ENCODE measurements around the gene B4GALT2.

B4GALT2 gene

DNA sequence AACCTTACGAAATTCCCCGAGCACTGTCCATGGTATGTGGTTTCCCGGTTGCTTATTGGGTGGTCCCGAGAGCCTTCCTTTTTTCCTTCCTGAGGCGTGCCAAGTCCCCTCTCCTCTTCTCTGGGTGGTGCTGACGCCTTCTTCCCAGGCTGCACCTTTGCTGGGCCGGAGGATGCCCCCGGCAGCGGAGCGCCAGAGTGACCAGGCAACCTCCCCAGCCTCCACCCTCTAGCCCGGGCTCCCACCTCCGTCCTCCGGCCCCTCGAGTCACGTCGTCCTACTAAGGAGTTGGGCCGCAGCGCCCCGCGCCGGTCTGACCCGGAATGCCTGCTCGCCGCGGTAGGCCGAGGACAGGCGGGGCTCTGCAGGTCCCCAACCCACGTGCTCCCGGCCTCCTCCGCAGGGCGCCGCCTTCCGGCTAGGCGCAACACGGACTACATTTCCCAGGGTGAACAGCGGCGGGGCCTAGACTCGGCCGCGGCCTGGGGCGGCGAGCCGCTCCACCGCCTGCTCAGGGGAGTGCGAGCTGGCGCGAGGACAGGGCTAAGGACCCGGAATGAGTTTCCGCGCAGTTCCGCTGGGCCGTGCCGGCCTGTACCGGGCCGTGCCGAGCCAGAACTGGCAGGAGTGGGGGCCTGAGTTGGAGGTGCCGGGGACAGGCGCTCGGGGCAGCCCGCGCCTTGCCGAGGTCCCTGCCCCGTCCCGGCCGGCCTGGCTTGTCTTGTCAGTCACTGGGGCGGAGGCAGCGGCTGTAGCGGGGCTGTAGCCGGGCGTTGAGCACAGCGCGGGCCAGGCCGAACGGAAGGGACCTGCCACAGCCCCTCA is 32.6 kb upstream of the B4GALT2 start, which contains the start of gene IPO13:
IPO13 (plus strand) TSS at position 715 of the 825 bp plus-strand sequence. CDS start 651 bp downstream, outside the sequence.
- DNase-seq = peak; percentile 93 to 97

DNA sequence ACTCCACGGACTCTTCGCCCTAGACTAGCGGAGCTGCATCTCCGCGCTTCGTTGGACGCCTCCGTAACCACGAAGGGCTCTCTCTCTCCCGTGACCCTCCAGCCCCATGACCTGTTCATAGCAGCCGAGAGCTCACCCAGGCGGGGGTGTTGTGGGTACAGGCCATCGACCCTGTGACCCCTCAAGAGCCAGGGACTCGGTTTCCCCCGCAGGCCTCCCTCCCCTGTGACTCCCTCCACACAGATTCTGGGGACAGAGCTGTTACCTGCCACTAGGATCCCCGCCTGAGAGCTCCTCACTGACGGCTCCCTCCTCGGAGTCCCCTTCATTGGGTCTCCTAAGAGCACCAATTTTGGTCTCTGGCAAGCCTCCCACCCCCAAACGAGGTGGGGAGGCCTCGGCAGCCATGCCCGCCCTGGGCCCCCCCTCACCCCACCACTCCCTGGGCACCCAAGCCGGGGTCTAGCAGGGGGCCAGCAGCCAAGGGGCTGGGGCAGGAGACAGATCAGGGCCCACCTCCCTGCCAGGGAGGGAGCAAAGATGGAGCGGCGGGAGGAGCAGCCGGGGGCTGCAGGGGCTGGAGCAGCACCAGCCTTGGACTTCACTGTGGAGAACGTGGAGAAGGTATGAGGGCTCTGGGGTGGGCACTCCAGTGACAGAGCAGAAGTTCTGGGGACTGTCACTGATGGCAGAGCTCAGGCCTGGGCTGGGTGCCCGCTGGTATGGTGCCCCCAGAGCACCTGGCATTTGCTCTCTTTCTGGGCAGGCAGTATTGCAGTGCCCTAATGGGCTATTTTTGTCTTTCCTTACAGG is 31.7 kb upstream of the B4GALT2 start:
- no peak for DNase-seq

DNA sequence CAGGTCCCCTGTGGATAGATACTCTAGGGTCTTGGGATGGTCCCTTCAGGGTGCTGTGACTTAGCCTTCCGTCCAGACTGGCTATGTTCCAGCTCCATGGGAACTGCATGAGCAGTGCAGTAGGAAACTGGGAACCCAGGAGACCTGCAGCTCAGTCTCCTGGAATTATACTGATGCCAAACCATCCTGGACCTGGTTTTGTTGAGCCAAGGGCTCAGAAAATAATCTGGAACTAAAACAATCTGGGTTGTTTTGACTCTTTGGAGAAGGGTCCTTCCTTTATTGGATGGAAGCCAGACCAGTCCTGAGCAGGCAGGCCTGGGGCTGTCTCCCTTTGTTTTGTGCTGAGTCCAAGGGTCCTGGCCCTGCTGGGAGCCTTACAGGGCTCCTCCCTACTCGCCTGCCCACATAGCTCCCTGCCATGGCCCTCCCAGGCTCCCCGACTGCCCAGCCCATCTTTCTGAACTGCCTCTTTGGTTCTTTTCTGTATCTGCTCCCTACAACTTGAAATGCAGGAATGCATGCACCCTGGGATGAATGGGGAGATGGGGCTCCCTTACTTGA is 31.1 kb upstream of the B4GALT2 start:
- DNase-seq = no peak

DNA sequence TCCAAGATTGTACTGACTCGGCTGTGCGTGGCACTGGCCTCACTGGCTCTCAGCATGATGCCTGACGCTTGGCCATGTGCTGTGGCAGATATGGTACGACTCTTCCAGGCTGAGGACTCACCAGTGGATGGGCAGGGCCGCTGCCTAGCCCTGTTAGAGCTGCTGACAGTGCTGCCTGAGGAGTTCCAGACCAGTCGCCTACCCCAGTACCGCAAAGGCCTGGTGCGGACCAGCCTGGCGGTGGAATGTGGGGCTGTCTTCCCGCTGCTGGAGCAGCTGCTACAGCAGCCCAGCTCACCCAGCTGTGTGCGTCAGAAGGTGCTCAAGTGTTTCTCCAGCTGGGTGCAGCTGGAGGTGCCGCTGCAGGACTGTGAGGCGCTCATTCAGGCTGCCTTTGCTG is 29.3 kb upstream of the B4GALT2 start:
- DNase-seq = peak; percentile 44 to 75

DNA sequence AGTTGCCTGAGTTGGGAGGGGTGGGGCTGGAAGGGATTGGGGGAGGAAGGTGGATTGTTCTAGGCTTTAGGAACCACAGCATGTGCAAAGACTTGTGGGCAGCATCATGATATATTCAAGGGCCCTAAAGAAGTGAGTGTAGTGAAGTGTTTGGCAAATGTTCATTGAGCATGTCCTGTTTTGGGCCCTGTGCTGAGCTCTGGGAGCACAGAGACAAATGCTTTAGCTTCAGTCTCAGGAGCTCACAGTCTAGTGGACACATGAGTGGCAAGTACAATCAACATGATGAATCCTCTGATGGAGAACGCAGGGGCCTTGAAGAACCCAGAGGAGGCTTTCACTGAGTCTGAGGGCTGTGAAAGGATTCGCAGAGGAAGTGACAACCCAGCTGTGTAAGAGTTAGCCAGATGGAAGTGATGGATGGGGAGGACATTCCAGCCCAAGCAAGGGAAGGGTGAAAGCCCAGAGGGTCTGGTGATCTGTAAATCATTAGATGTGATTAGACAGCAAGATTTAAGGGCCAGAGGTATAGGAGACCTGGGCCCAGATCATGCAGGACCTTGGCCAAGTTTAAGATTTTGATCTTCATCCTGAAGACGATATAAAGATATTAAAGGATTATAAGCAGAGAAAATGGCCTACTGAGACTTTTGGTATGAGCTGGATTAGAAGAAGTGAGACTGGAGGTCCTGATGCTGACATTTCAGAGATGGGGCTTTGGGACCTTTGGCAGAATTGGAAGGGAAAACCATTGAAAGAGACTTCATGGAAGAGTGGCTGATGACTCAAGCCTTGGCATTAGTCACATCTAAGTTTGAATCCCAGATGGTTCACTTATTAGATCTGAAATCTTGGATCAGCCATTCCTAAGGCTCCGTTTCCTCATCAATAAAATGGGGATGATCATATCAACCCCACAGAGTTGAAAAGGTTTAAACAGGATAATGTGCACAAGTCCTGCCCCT is 27.7 kb upstream of the B4GALT2 start:
- DNase-seq = no peak

DNA sequence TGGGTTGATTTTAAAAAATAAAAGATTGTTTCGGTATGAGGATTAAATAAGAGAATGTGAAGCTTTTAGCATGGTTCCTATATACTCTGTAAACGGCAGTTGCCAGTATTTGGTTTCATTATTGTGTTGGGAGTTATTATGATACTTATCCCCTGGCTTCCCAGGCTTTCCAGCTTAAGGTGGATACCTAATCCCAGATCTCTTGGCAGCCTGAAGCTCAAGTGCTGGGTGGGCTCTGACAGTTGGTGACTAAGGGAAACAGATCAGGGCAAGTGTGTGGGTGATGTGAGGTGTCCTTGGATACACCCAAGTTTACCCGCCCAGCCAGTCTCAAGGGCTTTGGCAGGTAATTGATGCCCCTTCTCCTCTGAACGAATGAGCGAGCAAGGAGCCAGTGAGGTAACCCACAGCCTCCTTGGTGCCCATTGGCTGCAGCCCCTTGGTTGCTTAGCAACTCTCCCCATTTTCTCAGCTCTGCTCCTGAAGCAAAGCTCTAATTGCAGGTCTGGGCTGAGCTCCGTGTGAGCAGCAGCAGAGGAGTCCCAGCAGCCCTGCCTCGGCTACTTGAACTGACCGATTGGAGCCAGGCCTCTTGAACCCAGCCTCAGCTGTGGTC is 26.2 kb upstream of the B4GALT2 start:
- no peak for DNase-seq

DNA sequence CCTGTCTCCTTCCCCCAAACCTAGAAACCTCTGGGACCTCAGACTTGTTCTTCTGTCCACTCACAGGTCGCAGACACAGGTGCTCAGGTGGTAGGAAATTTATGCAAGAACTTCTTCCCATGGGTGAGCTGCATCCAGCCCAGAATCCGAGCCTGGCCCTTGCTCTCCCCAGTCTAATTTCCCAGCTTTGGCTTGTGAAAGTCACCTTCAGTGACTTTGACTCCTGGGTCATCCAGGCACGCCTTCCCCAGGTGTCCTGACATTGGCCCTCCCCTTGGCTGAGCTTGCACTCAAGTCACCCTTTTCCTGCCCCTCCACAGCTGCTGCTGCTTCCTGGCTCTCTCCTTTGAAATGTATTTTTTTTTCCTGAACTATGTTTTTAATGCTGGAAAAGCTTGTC is 25.6 kb upstream of the B4GALT2 start:
- DNase-seq = no peak

DNA sequence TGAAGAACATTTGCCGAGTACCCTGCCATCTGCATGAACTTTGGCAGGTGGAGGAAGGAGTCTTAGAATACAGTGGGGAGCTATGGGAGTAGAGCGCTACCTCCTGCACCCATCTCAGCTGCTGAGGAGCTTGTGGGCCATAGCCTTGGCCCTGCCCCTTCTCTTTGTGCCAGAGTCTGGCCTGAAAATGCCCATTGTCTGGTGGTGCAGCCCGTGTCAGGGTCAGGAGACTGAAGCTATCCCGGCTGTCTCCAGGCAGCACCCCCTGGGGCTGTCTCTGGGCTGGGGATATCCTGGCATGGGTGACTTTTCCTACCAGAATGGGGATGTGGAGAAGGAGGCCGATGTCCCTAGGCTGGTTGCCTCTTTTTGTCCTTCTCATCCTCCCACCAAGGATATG is 25.0 kb upstream of the B4GALT2 start:
- DNase-seq = no peak

DNA sequence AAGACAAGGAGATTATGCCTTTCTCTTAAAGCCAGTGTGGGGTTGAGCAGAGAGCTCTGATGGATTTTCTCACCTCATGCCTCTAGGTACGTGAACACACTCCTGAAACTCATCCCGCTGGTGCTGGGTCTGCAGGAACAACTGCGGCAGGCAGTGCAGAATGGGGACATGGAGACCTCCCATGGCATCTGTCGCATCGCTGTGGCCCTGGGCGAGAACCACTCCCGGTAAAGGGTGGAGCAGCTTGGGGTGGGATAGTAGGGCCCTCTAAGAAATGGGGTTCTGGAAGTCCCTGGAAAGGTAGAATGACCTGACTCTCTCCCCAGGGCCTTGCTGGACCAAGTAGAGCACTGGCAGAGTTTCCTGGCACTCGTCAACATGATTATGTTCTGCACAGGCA is 22.8 kb upstream of the B4GALT2 start:
- no peak for DNase-seq

DNA sequence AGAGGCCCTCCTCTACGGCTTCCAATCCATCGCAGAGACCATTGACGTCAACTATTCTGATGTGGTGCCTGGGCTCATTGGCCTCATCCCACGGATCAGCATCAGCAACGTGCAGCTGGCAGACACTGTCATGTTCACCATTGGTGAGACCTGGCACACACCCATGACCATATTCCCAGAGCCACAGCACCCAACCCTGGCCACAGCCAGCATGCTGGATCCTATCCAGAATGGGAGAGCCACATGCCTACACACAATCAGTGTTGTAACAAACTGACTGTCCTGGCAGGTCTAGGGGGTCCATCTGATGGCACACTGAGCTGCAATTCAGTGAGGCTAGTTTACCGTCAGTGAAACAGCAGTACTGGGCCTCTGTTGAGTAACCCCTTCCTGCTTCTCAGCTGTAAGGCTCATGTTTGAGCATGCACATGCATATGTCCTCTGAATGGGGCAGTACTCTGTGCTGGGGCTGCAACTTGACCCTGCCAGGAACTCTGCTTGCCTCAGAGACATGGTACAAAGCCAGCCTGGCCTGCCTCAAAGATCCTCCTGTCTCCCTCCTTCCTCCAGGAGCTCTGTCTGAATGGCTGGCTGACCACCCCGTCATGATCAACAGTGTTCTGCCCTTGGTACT is 21.5 kb upstream of the B4GALT2 start:
- DNase-seq = no peak

DNA sequence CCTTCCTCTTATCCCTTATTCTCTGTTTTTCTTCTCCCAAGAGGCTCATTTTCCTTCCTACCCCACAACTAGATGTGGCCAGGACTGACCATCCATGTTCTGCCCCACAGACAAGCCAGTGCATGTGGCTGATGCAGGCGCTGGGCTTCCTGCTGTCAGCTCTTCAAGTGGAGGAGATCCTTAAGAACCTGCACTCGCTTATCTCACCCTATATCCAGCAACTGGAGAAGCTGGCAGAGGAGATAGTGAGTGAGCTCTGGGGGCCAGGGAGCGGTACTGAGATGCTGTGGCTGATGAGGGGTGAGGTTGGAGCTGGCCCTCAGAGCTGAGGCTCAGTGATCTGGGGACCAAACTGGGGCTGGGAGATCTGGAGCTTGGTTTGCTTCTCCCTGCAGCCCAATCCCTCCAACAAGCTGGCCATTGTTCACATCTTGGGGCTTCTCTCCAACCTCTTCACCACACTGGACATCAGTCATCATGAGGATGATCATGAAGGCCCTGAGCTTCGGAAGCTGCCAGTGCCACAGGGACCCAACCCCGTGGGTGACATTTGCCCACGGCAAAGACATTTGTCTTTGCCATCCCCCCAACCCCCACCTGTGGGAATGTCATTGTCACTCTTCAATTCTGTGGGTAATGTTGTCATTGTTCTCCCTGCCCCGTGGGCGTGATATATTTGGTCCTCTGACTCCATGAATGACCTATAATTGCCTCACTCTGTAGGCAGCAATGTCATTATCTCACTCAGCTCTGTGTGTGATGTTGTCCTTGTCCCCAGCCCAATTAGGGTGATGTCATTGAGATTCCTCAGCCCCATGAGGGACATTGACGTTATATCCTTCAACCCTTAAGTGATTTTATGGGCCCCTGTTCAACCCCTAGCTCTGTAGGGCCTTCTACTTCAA is 20.4 kb upstream of the B4GALT2 start:
- DNase-seq = no peak

DNA sequence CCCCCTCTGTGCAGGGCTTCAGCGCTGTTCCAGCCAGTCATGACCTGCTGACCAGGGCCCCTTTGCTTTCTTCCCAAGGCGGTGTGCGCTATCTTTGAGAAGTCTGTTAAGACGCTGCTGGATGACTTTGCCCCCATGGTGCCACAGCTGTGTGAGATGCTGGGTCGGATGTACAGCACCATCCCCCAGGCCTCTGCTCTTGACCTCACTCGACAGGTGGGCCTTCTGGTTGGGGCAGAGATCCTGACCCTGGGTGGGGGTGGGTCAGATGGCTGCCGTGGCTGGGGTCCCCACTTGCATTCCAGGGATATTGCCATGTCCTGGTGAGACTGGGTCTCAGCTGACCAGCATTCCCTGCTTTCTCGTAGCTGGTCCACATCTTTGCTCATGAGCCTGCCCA is 18.2 kb upstream of the B4GALT2 start:
- DNase-seq = no peak

DNA sequence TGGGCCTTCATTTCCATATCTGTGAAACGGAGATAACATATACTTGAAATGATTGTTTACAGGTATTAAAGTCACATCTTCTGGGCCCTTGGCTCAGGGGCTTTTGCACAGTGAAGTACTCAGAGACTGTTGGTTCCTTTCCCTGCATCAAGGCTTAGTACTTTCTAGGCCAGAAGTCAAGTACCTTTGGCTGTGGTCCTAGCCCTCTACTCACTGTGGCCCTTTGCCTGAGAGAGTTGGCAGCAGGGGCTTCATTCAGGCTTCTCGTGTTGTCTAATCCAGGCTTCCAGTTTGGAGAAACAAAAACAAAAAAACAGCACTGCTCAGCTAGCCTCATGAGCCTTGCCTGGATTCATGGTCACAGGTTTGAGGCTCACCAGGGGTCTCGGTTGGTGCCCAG is 17.3 kb upstream of the B4GALT2 start:
- DNase-seq = no peak

DNA sequence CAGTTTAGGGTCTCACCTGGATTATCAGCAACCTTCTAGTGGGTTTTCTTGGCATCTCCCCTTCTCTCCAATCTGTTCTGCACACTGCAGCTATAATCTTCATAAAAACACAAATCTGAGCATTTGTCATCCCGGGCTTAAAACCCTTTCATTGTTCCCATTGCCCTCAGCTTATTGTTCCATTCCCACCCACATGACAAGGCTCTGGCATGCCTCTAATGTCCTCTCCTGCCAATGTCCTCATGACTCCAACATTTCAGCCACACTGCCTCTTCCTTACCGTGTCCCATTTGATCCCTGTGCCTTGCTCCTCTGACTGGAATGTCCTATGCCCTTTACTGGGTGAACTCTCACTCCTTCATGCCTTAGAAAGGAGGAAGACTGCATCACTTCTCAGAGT is 16.7 kb upstream of the B4GALT2 start:
- no peak for DNase-seq

DNA sequence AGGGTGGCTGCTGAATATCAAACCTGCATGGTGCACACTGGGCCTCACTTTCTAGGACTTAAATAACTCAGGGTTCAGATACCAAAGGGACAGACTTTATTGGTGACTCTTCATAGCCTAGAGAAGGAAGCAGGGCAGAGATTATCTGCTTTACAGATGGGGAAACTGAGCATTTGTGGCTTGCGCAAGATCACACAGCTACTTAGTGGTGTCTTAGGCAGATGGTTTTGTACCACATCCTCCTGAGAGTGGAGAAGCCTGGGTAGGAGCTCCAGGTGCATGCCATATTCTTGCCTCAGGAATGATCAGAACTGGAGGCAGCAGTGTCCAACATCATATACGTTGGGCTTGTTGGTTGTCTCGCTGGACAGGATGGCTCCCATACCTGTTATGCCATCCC is 16.0 kb upstream of the B4GALT2 start:
- DNase-seq = no peak

DNA sequence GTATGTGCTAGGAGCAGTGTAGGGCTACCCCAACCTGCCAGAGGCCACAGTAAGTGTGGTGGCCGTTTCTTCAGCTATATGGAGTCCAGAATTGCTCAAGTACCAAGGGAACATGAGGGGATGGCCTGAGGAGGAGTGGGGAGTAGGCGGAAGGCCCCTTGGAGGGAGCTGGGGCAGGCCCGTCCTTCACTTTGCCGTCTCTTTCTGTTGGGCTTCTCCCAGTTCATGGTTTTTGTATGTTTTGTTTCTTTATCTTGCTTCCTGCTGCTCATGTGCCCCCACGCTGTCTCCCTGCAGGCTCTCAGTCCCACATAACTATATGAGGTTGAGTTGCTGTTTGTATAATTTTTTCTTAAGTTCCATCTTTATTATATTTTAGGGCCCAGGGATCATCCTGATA is 15.1 kb upstream of the B4GALT2 start:
- DNase-seq = no peak

DNA sequence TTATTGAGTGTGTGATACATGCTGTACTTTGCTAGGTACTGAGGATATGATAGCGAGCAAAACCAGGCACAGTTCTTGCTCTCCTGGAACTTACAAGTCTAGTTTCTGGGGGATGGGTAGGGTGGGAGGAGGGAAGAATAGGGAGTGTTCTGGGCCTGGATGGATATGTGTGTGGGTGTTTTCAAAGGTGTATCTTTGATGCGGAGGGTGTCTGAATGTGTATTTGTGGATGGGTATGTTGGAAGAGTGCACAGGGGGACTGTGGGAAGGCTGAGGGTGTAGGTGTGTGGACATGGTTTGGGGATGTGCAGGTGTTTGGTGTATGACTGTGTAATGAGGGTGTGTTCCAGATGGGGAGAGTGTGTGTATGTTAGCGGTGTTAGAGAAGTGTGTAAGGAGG is 13.7 kb upstream of the B4GALT2 start:
- DNase-seq = no peak

DNA sequence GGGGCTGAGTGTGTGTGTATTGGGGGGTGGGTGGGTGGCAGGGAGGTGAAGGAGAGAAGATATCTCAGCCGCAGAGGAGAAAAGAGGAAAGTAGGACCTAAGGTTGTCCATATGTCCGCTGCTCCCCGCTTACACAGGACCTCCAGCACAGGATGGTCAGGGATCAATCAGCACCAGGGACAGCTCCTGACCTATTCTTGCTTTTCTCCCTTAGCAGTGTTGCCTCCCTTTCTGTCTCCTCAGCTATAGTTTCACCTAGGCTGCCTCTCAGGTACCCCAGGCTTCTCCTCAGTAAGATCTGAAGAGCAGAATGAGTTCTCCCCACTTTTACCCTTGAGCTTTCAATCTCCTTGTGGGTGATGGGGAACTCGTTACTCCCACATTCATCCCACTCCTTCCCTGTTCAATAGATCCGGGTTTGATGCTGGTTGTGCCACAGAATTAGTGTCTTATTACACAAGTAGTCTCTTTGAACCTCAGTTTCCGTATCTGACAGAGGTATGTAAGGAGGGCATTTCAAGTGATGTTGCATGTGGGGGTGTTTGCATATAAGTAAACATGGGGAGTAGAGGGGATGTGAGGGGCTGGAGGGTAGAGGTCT is 10.6 kb upstream of the B4GALT2 start:
- DNase-seq = no peak

DNA sequence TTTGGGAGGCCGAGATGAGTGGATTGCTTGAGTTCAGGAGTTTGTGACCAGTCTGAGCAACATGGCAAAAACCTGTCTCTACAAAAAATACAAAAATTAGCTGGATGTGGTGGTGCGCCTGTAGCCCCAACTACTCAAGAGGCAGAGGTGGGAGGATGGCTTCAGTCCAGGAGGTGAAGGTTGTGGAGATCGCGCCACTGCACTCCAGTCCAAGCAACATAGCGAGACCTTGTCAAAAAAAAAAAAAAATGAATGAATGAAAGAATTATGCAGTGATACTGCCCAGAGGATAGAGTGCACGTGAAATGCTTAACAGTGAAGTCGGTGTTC is 9.6 kb upstream of the B4GALT2 start:
- no peak for DNase-seq

DNA sequence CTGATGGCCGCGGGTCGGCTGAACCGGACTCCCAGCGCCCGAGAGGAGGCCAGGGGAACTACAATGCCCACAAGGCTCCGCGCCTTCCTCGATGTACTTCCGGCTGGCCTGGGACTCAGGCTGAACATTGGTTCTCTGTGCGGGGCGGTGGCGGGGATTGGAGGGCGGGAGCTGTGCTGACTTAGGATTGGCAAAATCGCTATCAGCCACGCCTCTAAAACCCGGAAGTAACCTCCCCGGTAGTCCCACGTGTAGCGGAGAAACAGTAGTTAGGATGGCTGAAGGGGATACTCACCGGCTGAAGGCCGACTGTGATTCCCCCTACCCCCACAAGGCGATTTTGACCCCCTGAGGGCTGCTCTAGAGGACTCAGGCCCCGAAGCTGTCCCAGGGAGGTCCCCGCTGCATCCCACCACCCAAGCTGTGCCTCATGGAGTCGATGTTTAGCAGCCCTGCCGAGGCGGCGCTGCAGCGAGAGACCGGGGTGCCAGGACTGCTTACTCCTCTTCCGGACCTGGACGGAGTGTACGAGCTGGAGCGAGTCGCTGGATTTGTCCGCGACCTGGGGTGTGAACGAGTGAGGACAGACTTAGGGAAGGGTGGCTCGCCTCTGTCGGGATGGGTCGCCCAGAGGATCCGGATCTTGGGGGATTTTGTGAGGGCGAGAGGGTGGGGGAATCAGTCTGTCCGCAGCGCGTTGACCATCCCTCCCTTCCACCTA is 9.1 kb upstream of the B4GALT2 start, which contains the start of gene DPH2:
DPH2 (plus strand) TSS at position 265 of the 721 bp plus-strand sequence; CDS start at position 431, 166 bp downstream.
- peak; percentile 96 to 98 for DNase-seq

All from SHP77 (cell line).